GM12875 (cell line): ENCODE results near the gene KDELR1.

Source experiments
- H3K4me3 ChIP-seq: one replicate; pipeline ENCODE4 v1.5.1; 2011; ENCODE audit warnings: low read depth, low read length, control low read depth
- CTCF ChIP-seq: IDR thresholded peaks from 2 replicates; pipeline ENCODE4 v1.5.1; 2011; ENCODE audit warnings: low read depth, mild to moderate bottlenecking, control low read depth, inconsistent platforms, low read length, moderate library complexity, borderline replicate concordance; ENCODE audit not compliant: insufficient read depth

Gene KDELR1

GRCh38 chr19:48397263-48398101, 6.1 kb upstream of the KDELR1 start:
- peak overlapping the region; percentile 41 for H3K4me3 ChIP-seq
- no peak for TF ChIP-seq CTCF

- TF ChIP-seq CTCF, result no peak
- H3K4me3 ChIP-seq, result no peak overlapping the region
Measured at GRCh38 chr19:48396824-48397176, 5.4 kb upstream of the KDELR1 start.

GRCh38 chr19:48396016-48396823, 4.9 kb upstream of the KDELR1 start:
- TF ChIP-seq CTCF, result no peak
- no peak overlapping the region for H3K4me3 ChIP-seq

- TF ChIP-seq CTCF, result no peak
- no peak overlapping the region for H3K4me3 ChIP-seq
Measured at GRCh38 chr19:48395499-48395898, 4.1 kb upstream of the KDELR1 start.

GRCh38 chr19:48395170-48395455, 3.8 kb upstream of the KDELR1 start:
- no peak for TF ChIP-seq CTCF
- no peak overlapping the region for H3K4me3 ChIP-seq

- no peak overlapping the region for H3K4me3 ChIP-seq
- no peak for TF ChIP-seq CTCF
Measured at GRCh38 chr19:48394331-48395169, 3.2 kb upstream of the KDELR1 start.
